GM23338 (cell line): ENCODE measurements around the gene SDHAF2. TPM values are rescaled to one million over a fixed set of nuclear protein-coding genes. Genes with fewer than 3 reads are reported as not detected.

Experiments
- ATAC-seq: fragments of 200-7000 bp; cut with Tn5 transposase; 3 replicates; pipeline ENCODE4 v1.9.1; 2020
- DNase-seq: peaks from one replicate; pipeline ENCODE4 v3.0.0-alpha.2; 2015; ENCODE audit warnings: low spot score
- H2AFZ ChIP-seq: fragments of 200-600 bp; sonication (generic); 2 replicates; pipeline ENCODE4 v1.8.0; 2016; ENCODE audit warnings: antibody characterized with exemption, mild to moderate bottlenecking, moderate library complexity
- H3F3A ChIP-seq: fragments of 200-600 bp; sonication (generic); replicated peaks from 2 replicates; pipeline ENCODE4 v1.8.0; 2017; ENCODE audit warnings: antibody characterized with exemption, mixed run types, low read depth
- H3K27ac ChIP-seq: fragments of 200-600 bp; sonication (generic); 2 replicates; pipeline ENCODE4 v1.6.1; 2016; ENCODE audit warnings: low read depth
- H3K27me3 ChIP-seq: fragments of 200-600 bp; sonication (generic); 2 replicates; pipeline ENCODE4 v1.8.0; 2016; ENCODE audit warnings: mild to moderate bottlenecking, mixed run types, moderate library complexity; ENCODE audit not compliant: insufficient read depth
- H3K36me3 ChIP-seq: fragments of 200-600 bp; sonication (generic); 2 replicates; pipeline ENCODE4 v1.8.0; 2016; ENCODE audit warnings: mild to moderate bottlenecking; ENCODE audit not compliant: insufficient read depth
- H3K4me1 ChIP-seq: fragments of 200-600 bp; sonication (generic); 2 replicates; pipeline ENCODE4 v1.8.0; 2016; ENCODE audit warnings: mild to moderate bottlenecking, moderate library complexity; ENCODE audit not compliant: insufficient read depth
- H3K4me2 ChIP-seq: fragments of 200-600 bp; sonication (generic); 2 replicates; pipeline ENCODE4 v1.7.1; 2017; ENCODE audit warnings: mixed run types
- H3K4me3 ChIP-seq: fragments of 200-600 bp; sonication (generic); 2 replicates; pipeline ENCODE4 v1.6.1; 2016; ENCODE audit warnings: mixed run types
- H3K79me2 ChIP-seq: fragments of 200-600 bp; sonication (generic); replicated peaks from 2 replicates; pipeline ENCODE4 v1.8.0; 2017; ENCODE audit warnings: mild to moderate bottlenecking; ENCODE audit not compliant: insufficient read depth
- H3K9me2 ChIP-seq: fragments of 200-600 bp; sonication (generic); 2 replicates; pipeline ENCODE4 v1.8.0; 2017; ENCODE audit not compliant: insufficient read depth
- H4K20me1 ChIP-seq: fragments of 200-600 bp; sonication (generic); replicated peaks from 2 replicates; pipeline ENCODE4 v1.8.0; 2017; ENCODE audit warnings: mild to moderate bottlenecking; ENCODE audit not compliant: insufficient read depth
- H3K27ac Mint-ChIP-seq: 2 replicates; pipeline ENCODE4 v1.8.0; 2020; ENCODE audit warnings: inconsistent platforms, mild to moderate bottlenecking, moderate library complexity, mixed read lengths
- H3K27me3 Mint-ChIP-seq: 3 replicates; pipeline ENCODE4 v1.8.0; 2022; ENCODE audit warnings: low read depth, mild to moderate bottlenecking, moderate library complexity, mixed read lengths, inconsistent platforms; ENCODE audit not compliant: insufficient read depth, poor library complexity
- H3K36me3 Mint-ChIP-seq: 3 replicates; pipeline ENCODE4 v1.8.0; 2021; ENCODE audit warnings: low read depth, mild to moderate bottlenecking, inconsistent platforms, moderate library complexity, mixed read lengths
- H3K4me1 Mint-ChIP-seq: 3 replicates; pipeline ENCODE4 v1.8.0; 2020; ENCODE audit warnings: mild to moderate bottlenecking, inconsistent platforms, mixed read lengths
- H3K4me3 Mint-ChIP-seq: 3 replicates; pipeline ENCODE4 v1.8.0; 2021; ENCODE audit warnings: moderate library complexity, mild to moderate bottlenecking, inconsistent platforms, mixed read lengths
- H3K9me3 Mint-ChIP-seq: 3 replicates; pipeline ENCODE4 v1.8.0; 2020; ENCODE audit warnings: moderate library complexity, mild to moderate bottlenecking, inconsistent platforms, mixed read lengths
- CTCF ChIP-seq, 2 experiments: fragments of 200-600 bp in 1 of 2; sonication (generic) in 1 of 2; conservative IDR thresholded peaks; 2 replicates each; pipeline versions ENCODE4 v1.5.1 to v1.6.1; 2016 to 2017; ENCODE audit warnings: antibody characterized with exemption in 2 of 2, low read depth in 2 of 2, mild to moderate bottlenecking in 2 of 2, moderate library complexity in 1 of 2
- ETS1 ChIP-seq: IDR thresholded peaks from 2 replicates; pipeline ENCODE4 v1.6.1; 2016; ENCODE audit warnings: antibody characterized with exemption
- JUNB ChIP-seq: IDR thresholded peaks from one replicate; pipeline ENCODE4 v1.6.1; 2016; ENCODE audit warnings: antibody characterized with exemption; ENCODE audit not compliant: unreplicated experiment
- NANOG ChIP-seq: IDR thresholded peaks from 2 replicates; pipeline ENCODE4 v1.6.1; 2016; ENCODE audit warnings: antibody characterized with exemption, borderline replicate concordance
- POLR2AphosphoS5 ChIP-seq: IDR thresholded peaks from 2 replicates; pipeline ENCODE4 v1.6.1; 2016; ENCODE audit warnings: antibody characterized with exemption, low read depth
- STAT1 ChIP-seq: IDR thresholded peaks from one replicate; pipeline ENCODE4 v1.6.1; 2016; ENCODE audit warnings: antibody characterized with exemption; ENCODE audit not compliant: unreplicated experiment
- ZNF114 ChIP-seq: fragments of 250-450 bp; sonication (Bioruptor Pico); IDR thresholded peaks from 2 replicates; pipeline ENCODE4 v1.5.0; 2020; ENCODE audit warnings: mild to moderate bottlenecking, moderate library complexity
- ZNF462 ChIP-seq: fragments of 250-450 bp; sonication (Bioruptor Pico); IDR thresholded peaks from 2 replicates; pipeline ENCODE4 v1.5.0; 2020; ENCODE audit warnings: mild to moderate bottlenecking, moderate library complexity
- polyA plus RNA-seq: library from polyadenylated mRNA; unstranded; fragments of >200 nt; fragmentation: Nextera tagmentation; extraction: Ambion mirVana; gene quantifications from 2 replicates; pipeline ENCODE4 v1.2.1, GENCODE V29; 2016
- total RNA-seq: library from RNA; depleted of rRNA; stranded (reverse); fragments of >200 nt; shearing (Covaris generic); gene quantifications from 2 replicates; pipeline ENCODE4 v1.2.3, GENCODE V29; 2014

Gene SDHAF2
- total and polyA plus RNA-seq, 2 experiments from 2014 or later: 53.8 to 57.0 TPM

- TF ChIP-seq CTCF (conservative IDR thresholded peaks at IDR 0.05; ENCODE audit: low read depth in 2 of 2) (no peak), ZNF114 (CRISPR knock-in tag) (no peak)
These were observed 18.0 kb downstream of the SDHAF2 start (continued) for GRCh38 chr11:61447601-61448551.

GRCh38 chr11:61448552-61448927 is 18.6 kb downstream of the SDHAF2 start:
- no peaks in the 10 kb centered on the region for H3K9me2 ChIP-seq
- H3K4me1 ChIP-seq: no peaks in the 10 kb centered on the region; the same call in 1 of the 2 replicates
- no peak for TF ChIP-seq NANOG
- TF ChIP-seq ZNF462 (CRISPR knock-in tag): no peak
- TF ChIP-seq POLR2AphosphoS5: no peak
- no peak for TF ChIP-seq STAT1
- no peak for TF ChIP-seq JUNB
- TF ChIP-seq ETS1: no peak
- H3K4me2 ChIP-seq: no peak overlapping the region
- DNase-seq: no peak
- H3F3A ChIP-seq: peaks cover 17% of the 10 kb centered on the region; the same call in 1 of the 2 replicates
- peaks cover 16% of the 10 kb centered on the region for H3K79me2 ChIP-seq
- no peak for ATAC-seq
- H2AFZ ChIP-seq: no peak overlapping the region
- H4K20me1 ChIP-seq: peaks cover 27% of the 10 kb centered on the region
- no peak overlapping the region for H3K4me3 Mint-ChIP-seq
- H3K27ac ChIP-seq: no peak overlapping the region
- no peaks in the 10 kb centered on the region for H3K9me3 Mint-ChIP-seq
- peaks cover 14% of the 10 kb centered on the region for H3K36me3 ChIP-seq
- H3K4me3 ChIP-seq: no peak overlapping the region
- no peak overlapping the region for H3K27ac Mint-ChIP-seq
- peaks cover 2% of the 10 kb centered on the region for H3K27me3 Mint-ChIP-seq
- peaks cover 7% of the 10 kb centered on the region for H3K4me1 Mint-ChIP-seq
- H3K27me3 ChIP-seq: no peaks in the 10 kb centered on the region
- peaks cover 30% of the 10 kb centered on the region for H3K36me3 Mint-ChIP-seq
